ENCODE data around the gene GLP2R. TPM values are rescaled to one million over a fixed set of nuclear protein-coding genes. Genes with fewer than 3 reads are reported as not detected.

The GLP2R gene
- total RNA-seq, 1 experiment from 2014 or later: 0.08 TPM

- DNase-seq (ENCODE audit: low read depth, low spot score): no peak
- in situ Hi-C loops (cut with HindIII; ENCODE audit: low pct_unique_long_range_greater_than_20kb, low sequenced_read_pairs): no loop called here
- intact Hi-C loops (cut with micrococcal nuclease; ENCODE audit: unreplicated experiment): no loop called here
- ChIA-PET POLR2A (no interaction called here), CTCF (no interaction called here)
- H3K36me3 ChIP-seq (ENCODE audit: control insufficient read depth, insufficient read depth, low read length): no peaks in the 10 kb centered on the region
- H3K4me3 ChIP-seq (ENCODE audit: low read depth in 2 of 2, low read length in 2 of 2): no peak overlapping the region
- H3K27ac ChIP-seq (ENCODE audit: low read length): no peak overlapping the region
- peaks cover 8% of the 10 kb centered on the region for H3K4me1 ChIP-seq (ENCODE audit: control insufficient read depth, insufficient read depth, low read length)
- ATAC-seq: no peak
- no TSS peak for BruUV-seq (replicated peaks)
- H3K27me3 ChIP-seq (ENCODE audit: control insufficient read depth, insufficient read depth, low read length): no peaks in the 10 kb centered on the region; the same call in 1 of the 2 replicates
- H3K9me3 ChIP-seq (ENCODE audit: control insufficient read depth, insufficient read depth, low read depth, low read length): no peaks in the 10 kb centered on the region
- TF ChIP-seq SIN3A (IDR thresholded peaks at IDR 0.05; ENCODE audit: borderline replicate concordance, insufficient read depth, low read depth, low read length) (no peak), TCF7L2 (IDR thresholded peaks at IDR 0.05; ENCODE audit: low read depth, low read length) (no peak), POLR2AphosphoS5 (IDR thresholded peaks at IDR 0.05; ENCODE audit: low read depth, low read length) (no peak)
- TF ChIP-seq, protein P1, sequence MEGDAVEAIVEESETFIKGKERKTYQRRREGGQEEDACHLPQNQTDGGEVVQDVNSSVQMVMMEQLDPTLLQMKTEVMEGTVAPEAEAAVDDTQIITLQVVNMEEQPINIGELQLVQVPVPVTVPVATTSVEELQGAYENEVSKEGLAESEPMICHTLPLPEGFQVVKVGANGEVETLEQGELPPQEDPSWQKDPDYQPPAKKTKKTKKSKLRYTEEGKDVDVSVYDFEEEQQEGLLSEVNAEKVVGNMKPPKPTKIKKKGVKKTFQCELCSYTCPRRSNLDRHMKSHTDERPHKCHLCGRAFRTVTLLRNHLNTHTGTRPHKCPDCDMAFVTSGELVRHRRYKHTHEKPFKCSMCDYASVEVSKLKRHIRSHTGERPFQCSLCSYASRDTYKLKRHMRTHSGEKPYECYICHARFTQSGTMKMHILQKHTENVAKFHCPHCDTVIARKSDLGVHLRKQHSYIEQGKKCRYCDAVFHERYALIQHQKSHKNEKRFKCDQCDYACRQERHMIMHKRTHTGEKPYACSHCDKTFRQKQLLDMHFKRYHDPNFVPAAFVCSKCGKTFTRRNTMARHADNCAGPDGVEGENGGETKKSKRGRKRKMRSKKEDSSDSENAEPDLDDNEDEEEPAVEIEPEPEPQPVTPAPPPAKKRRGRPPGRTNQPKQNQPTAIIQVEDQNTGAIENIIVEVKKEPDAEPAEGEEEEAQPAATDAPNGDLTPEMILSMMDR (IDR thresholded peaks at IDR 0.05): no peak
- TF ChIP-seq, protein P2, sequence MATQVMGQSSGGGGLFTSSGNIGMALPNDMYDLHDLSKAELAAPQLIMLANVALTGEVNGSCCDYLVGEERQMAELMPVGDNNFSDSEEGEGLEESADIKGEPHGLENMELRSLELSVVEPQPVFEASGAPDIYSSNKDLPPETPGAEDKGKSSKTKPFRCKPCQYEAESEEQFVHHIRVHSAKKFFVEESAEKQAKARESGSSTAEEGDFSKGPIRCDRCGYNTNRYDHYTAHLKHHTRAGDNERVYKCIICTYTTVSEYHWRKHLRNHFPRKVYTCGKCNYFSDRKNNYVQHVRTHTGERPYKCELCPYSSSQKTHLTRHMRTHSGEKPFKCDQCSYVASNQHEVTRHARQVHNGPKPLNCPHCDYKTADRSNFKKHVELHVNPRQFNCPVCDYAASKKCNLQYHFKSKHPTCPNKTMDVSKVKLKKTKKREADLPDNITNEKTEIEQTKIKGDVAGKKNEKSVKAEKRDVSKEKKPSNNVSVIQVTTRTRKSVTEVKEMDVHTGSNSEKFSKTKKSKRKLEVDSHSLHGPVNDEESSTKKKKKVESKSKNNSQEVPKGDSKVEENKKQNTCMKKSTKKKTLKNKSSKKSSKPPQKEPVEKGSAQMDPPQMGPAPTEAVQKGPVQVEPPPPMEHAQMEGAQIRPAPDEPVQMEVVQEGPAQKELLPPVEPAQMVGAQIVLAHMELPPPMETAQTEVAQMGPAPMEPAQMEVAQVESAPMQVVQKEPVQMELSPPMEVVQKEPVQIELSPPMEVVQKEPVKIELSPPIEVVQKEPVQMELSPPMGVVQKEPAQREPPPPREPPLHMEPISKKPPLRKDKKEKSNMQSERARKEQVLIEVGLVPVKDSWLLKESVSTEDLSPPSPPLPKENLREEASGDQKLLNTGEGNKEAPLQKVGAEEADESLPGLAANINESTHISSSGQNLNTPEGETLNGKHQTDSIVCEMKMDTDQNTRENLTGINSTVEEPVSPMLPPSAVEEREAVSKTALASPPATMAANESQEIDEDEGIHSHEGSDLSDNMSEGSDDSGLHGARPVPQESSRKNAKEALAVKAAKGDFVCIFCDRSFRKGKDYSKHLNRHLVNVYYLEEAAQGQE (IDR thresholded peaks at IDR 0.05; ENCODE audit: insufficient read depth in 1 of 2, low read depth in 2 of 2, low read length in 1 of 2): no peak
Measured at GRCh38 chr17:9805769-9806168, 20.0 kb upstream of the GLP2R start.

- Histone ChIP-seq H3K4me3 (ENCODE audit: low read depth in 2 of 2, low read length in 2 of 2) (no peak overlapping the region), H3K36me3 (ENCODE audit: control insufficient read depth, insufficient read depth, low read length) (no peaks in the 10 kb centered on the region), H3K27ac (ENCODE audit: low read length) (no peak overlapping the region), H3K27me3 (ENCODE audit: control insufficient read depth, insufficient read depth, low read length) (no peaks in the 10 kb centered on the region; the same call in 1 of the 2 replicates), H3K9me3 (ENCODE audit: control insufficient read depth, insufficient read depth, low read depth, low read length) (no peaks in the 10 kb centered on the region), H3K4me1 (ENCODE audit: control insufficient read depth, insufficient read depth, low read length) (peaks cover 8% of the 10 kb centered on the region)
- intact Hi-C loops (cut with micrococcal nuclease; ENCODE audit: unreplicated experiment): no loop called here
- ATAC-seq (no peak), DNase-seq (ENCODE audit: low read depth, low spot score) (no peak)
- CTCF ChIA-PET: no interaction called here
- no TSS peak for BruUV-seq (replicated peaks)
- TF ChIP-seq SIN3A (IDR thresholded peaks at IDR 0.05; ENCODE audit: borderline replicate concordance, insufficient read depth, low read depth, low read length): no peak
- TF ChIP-seq TCF7L2 (IDR thresholded peaks at IDR 0.05; ENCODE audit: low read depth, low read length): no peak
- no peak for TF ChIP-seq POLR2AphosphoS5 (IDR thresholded peaks at IDR 0.05; ENCODE audit: low read depth, low read length)
- TF ChIP-seq, protein P1 (IDR thresholded peaks at IDR 0.05): no peak
- TF ChIP-seq, protein P2 (IDR thresholded peaks at IDR 0.05; ENCODE audit: insufficient read depth in 1 of 2, low read depth in 2 of 2, low read length in 1 of 2): no peak
- POLR2A ChIA-PET: no interaction called here
- in situ Hi-C loops (cut with HindIII; ENCODE audit: low pct_unique_long_range_greater_than_20kb, low sequenced_read_pairs): no loop called here
Measured at GRCh38 chr17:9806699-9807098, 19.0 kb upstream of the GLP2R start.

All from Panc1 (cell line).